Esophagus muscularis mucosa (tissue), 4 donors: Measurements from ENCODE around the gene DUSP28. TPM values are rescaled to one million over a fixed set of nuclear protein-coding genes. Genes with fewer than 3 reads are reported as not detected.

Experiments used
- DNase-seq: peaks from one replicate; pipeline ENCODE4 v3.0.0-alpha.2; 2017; ENCODE audit errors: extremely low spot score
- H3K27ac ChIP-seq, 4 donors: fragments of 200-600 bp; sonication (generic); replicated peaks in 1 of 4; 1 replicate in 3 of 4; 2 replicates in 1 of 4; pipeline ENCODE4 v1.5.1; 2016 to 2019; ENCODE audit warnings: mild to moderate bottlenecking in 1 of 4
- H3K27me3 ChIP-seq, 4 donors: fragments of 200-600 bp; sonication (generic); one replicate each; pipeline versions ENCODE4 v1.5.1 to v1.6.0; 2016 to 2019
- H3K36me3 ChIP-seq, 4 donors: fragments of 200-600 bp; sonication (generic); one replicate each; pipeline ENCODE4 v1.5.1; 2016 to 2019
- H3K4me1 ChIP-seq, 4 donors: fragments of 200-600 bp; sonication (generic); one replicate each; pipeline ENCODE4 v1.5.1; 2016 to 2019
- H3K4me3 ChIP-seq, 4 donors: fragments of 200-600 bp; sonication (generic); 1 replicate in 2 of 4; 2 replicates in 2 of 4; pipeline ENCODE4 v1.5.1; 2016 to 2019; ENCODE audit warnings: mild to moderate bottlenecking in 4 of 4, moderate library complexity in 1 of 4
- H3K9me3 ChIP-seq, 4 donors: fragments of 200-600 bp; sonication (generic); 1 replicate in 3 of 4; 2 replicates in 1 of 4; pipeline ENCODE4 v1.5.1; 2016 to 2019
- CTCF ChIP-seq, 3 experiments: fragments of 200-600 bp in 2 of 3; fragments of 450-650 bp in 1 of 3; sonication (generic) in 2 of 3; IDR thresholded peaks; one replicate each; pipeline ENCODE4 v1.5.1; 2017 to 2019; ENCODE audit warnings: antibody characterized with exemption in 3 of 3, mild to moderate bottlenecking in 2 of 3, moderate library complexity in 1 of 3
- EP300 ChIP-seq: sonication (generic); formaldehyde crosslinking; IDR thresholded peaks from one replicate; pipeline ENCODE4 v1.6.1; 2017; ENCODE audit warnings: antibody characterized with exemption
- POLR2A ChIP-seq: fragments of 450-650 bp; IDR thresholded peaks from one replicate; pipeline ENCODE4 v1.6.1; 2017; ENCODE audit warnings: antibody characterized with exemption, moderate library complexity, mild to moderate bottlenecking, low read depth
- POLR2AphosphoS5 ChIP-seq, 2 donors: sonication (generic); formaldehyde crosslinking; IDR thresholded peaks; one replicate each; pipeline ENCODE4 v1.6.1; 2017; ENCODE audit warnings: antibody characterized with exemption in 2 of 2
- WGBS: methylation state at CpG from one replicate; pipeline ENCODE4 v1.1.5; 2018; 5-methylcytosine and 5-hydroxymethylcytosine counted together
- intact Hi-C: fragments of 100-400 bp; cut with DNase I; formaldehyde crosslinking; loops from one replicate; pipeline ENCODE4 v1.15.1; 2023
- total RNA-seq, 4 donors: library from RNA; depleted of rRNA; stranded (reverse); fragments of >200 nt; gene quantifications; one replicate each; pipeline versions ENCODE4 v1.1.0 to v1.2.1, GENCODE V29; 2016

DUSP28 gene
- total RNA-seq, 4 donors from 2014 or later, result 3.8 to 7.3 (median 4.8) TPM

- intact Hi-C loops, result loop anchor here (5.0 kb wide), 1 partner anchor 34 kb away; no protein-coding TSS in a partner anchor
Observed at GRCh38 chr2:240557808-240558207, 2.3 kb upstream of the DUSP28 start, which contains the start of gene ANKMY1. Gene ANKMY1 (minus strand): TSS chr2:240557988. CDS start chr2:240557335, 653 bp downstream.

GRCh38 chr2:240558236-240558761 is 1.9 kb upstream of the DUSP28 start:
- Histone ChIP-seq H3K4me3 (peak overlapping the region; percentile 53 to 62 (median 58)), H3K27me3 (peaks cover 0 to 19% (median 0%) of the 10 kb centered on the region in 4 donors), H3K27ac (no peak overlapping the region), H3K36me3 (peaks cover 0 to 14% (median 0%) of the 10 kb centered on the region in 4 donors), H3K9me3 (no peaks in the 10 kb centered on the region), H3K4me1 (peaks cover 46 to 51% (median 49%) of the 10 kb centered on the region in 4 donors)
- DNase-seq, result no peak
- intact Hi-C loops, result loop anchor here (5.0 kb wide), 1 partner anchor 34 kb away; no protein-coding TSS in a partner anchor
- WGBS, result 76% methylated on average over 17 of the region's 18 CpGs
- TF ChIP-seq POLR2A, result no peak
- TF ChIP-seq EP300, result no peak
- TF ChIP-seq CTCF (IDR thresholded peaks at IDR 0.05), result no peak
- TF ChIP-seq POLR2AphosphoS5 (IDR thresholded peaks at IDR 0.05), result no peak

More at GRCh38 chr2:240557808-240558207, 2.3 kb upstream of the DUSP28 start, which contains the start of gene ANKMY1:
- no peak for DNase-seq
- WGBS, result 40% methylated on average over 2 of the region's 47 CpGs
- Histone ChIP-seq H3K27ac (no peak within 1 kb of the TSS), H3K4me1 (peaks cover 46 to 51% (median 48%) of the 10 kb centered on the region in 4 donors), H3K36me3 (peaks cover 0 to 16% (median 1%) of the 10 kb centered on the region in 4 donors), H3K27me3 (peaks cover 0 to 19% (median 0%) of the 10 kb centered on the region in 4 donors), H3K9me3 (no peaks in the 10 kb centered on the region), H3K4me3 (peak within 1 kb of the TSS; percentile 53 to 62 (median 58))
- no peak for TF ChIP-seq POLR2AphosphoS5 (IDR thresholded peaks at IDR 0.05)
- TF ChIP-seq CTCF (IDR thresholded peaks at IDR 0.05), result no peak
- TF ChIP-seq POLR2A, result no peak
- no peak for TF ChIP-seq EP300

GRCh38 chr2:240559286-240559685 is 871 bp upstream of the DUSP28 start:
- Histone ChIP-seq H3K27ac (peak overlapping the region in 2 of 4 donors; percentile 99 to 100), H3K4me3 (no peak overlapping the region), H3K36me3 (peaks cover 0 to 10% (median 2%) of the 10 kb centered on the region in 4 donors), H3K9me3 (no peaks in the 10 kb centered on the region), H3K4me1 (peaks cover 46 to 56% (median 50%) of the 10 kb centered on the region in 4 donors), H3K27me3 (peaks cover 0 to 19% (median 0%) of the 10 kb centered on the region in 4 donors)
- TF ChIP-seq EP300, result no peak
- 92% methylated on average over 3 of the region's 3 CpGs for WGBS
- no peak for DNase-seq
- intact Hi-C loops, result loop anchor here (5.0 kb wide), 1 partner anchor 33 kb away; no protein-coding TSS in a partner anchor

GRCh38 chr2:240560480-240561324 is 545 bp downstream of the DUSP28 start:
- WGBS, result no CpG with 5 or more reads among the region's 101 CpGs
- peak; percentile 1 for TF ChIP-seq POLR2A
- peak; percentile 78 to 88 for TF ChIP-seq POLR2AphosphoS5 (IDR thresholded peaks at IDR 0.05)
- TF ChIP-seq EP300, result no peak
- TF ChIP-seq CTCF (IDR thresholded peaks at IDR 0.05), result peak in 2 of 3 experiments; percentile 43 to 47
- H3K9me3 ChIP-seq, result no peaks in the 10 kb centered on the region
- peak overlapping the region; percentile 98 to 100 (median 98) for H3K27ac ChIP-seq
- H3K4me3 ChIP-seq, result peak overlapping the region; percentile 73 to 90 (median 87)
- intact Hi-C loops, result loop anchor here (10.0 kb wide), 1 partner anchor 126 kb away; the partner anchor contains the start of gene GPC1
- H3K27me3 ChIP-seq, result peaks cover 0 to 19% (median 0%) of the 10 kb centered on the region in 4 donors
- peak; percentile 100 for DNase-seq
- peaks cover 53 to 70% (median 60%) of the 10 kb centered on the region in 4 donors for H3K4me1 ChIP-seq
- peaks cover 0 to 5% (median 2%) of the 10 kb centered on the region in 4 donors for H3K36me3 ChIP-seq
